ENCODE results near the gene COG5. TPM values are rescaled to one million over a fixed set of nuclear protein-coding genes. Genes with fewer than 3 reads are reported as not detected.

Gene COG5
- total and polyA plus RNA-seq, 9 of the 15 experiments (the other 6 are each of a cell fraction or from before 2014, with no cell fraction given) = 15.3 to 75.1 (median 56.4) TPM

GRCh38 chr7:107237451-107237850 is 326.3 kb downstream of the COG5 start:
- no TSS peak for BruUV-seq (replicated peaks)
- POLR2A ChIA-PET = no interaction called here
- H3K27me3 ChIP-seq (ENCODE audit: control insufficient read depth in 2 of 2, insufficient read depth in 2 of 2, low read length in 2 of 2) = no peaks in the 10 kb centered on the region
- H3K79me2 ChIP-seq (ENCODE audit: control insufficient read depth, insufficient read depth, low read length) = no peaks in the 10 kb centered on the region
- H3K9me3 ChIP-seq (replicated peaks; ENCODE audit: control insufficient read depth, insufficient read depth, low read depth, low read length) = no peaks in the 10 kb centered on the region
- H3K4me2 ChIP-seq (ENCODE audit: insufficient read depth, low read length) = no peak overlapping the region
- CTCF ChIA-PET (ENCODE audit: low intra/inter-chr PET ratio) = no interaction called here
- FAIRE-seq (no peak), ATAC-seq (no peak; the same call in 2 of the 3 replicates), DNase-seq (ENCODE audit: extremely low read depth in 1 of 4, low spot score in 3 of 4) (no peak)
- no peak overlapping the region for H2AFZ ChIP-seq (ENCODE audit: low read depth, low read length)
- H3K9me1 ChIP-seq (ENCODE audit: control insufficient read depth, insufficient read depth, low read length) = no peaks in the 10 kb centered on the region
- in situ Hi-C loops (cut with MboI) = no loop called here
- 66% methylated on average over 4 of the region's 4 CpGs for WGBS (ENCODE audit: insufficient coverage, low coverage, missing lambda C conversion rate)
- H3K4me3 ChIP-seq = no peak overlapping the region
- 0 out of 3 replicates have a peak, but pooled peaks cover 3% of the 10 kb centered on the region for H3K36me3 ChIP-seq (ENCODE audit: control insufficient read depth, insufficient read depth, low read length)
- H4K20me1 ChIP-seq (replicated peaks; ENCODE audit: control insufficient read depth, insufficient read depth, low read length) = no peaks in the 10 kb centered on the region
- H3K9ac ChIP-seq (ENCODE audit: insufficient read depth in 1 of 2, low read depth in 2 of 2, low read length in 2 of 2) = no peak overlapping the region
- intact Hi-C loops (cut with micrococcal nuclease) = no loop called here
- H3K4me1 ChIP-seq (replicated peaks in 1 of 2; ENCODE audit: control insufficient read depth in 2 of 2, insufficient read depth in 2 of 2, low read length in 2 of 2) = no peaks in the 10 kb centered on the region; a peak in 2 of 5 replicates
- no peak overlapping the region for H3K27ac ChIP-seq (ENCODE audit: extremely low read depth, low read depth, low read length)
- no peak for TF ChIP-seq L3MBTL2 (IDR thresholded peaks at IDR 0.05)
- TF ChIP-seq MYNN (IDR thresholded peaks at IDR 0.05) = no peak
- TF ChIP-seq MYNN (CRISPR knock-in tag; IDR thresholded peaks at IDR 0.05) = no peak
- no peak for TF ChIP-seq CBX1 (IDR thresholded peaks at IDR 0.05; ENCODE audit: low read depth)
- TF ChIP-seq PHF21A (IDR thresholded peaks at IDR 0.05; ENCODE audit: borderline replicate concordance, low read depth) = no peak
- no peak for TF ChIP-seq POLR3G (IDR thresholded peaks at IDR 0.05; ENCODE audit: extremely low read depth, insufficient read length, insufficient replicate concordance)
- no peak for TF ChIP-seq STAT5A (IDR thresholded peaks at IDR 0.05; ENCODE audit: borderline replicate concordance, low read length)
- TF ChIP-seq, protein P1, sequence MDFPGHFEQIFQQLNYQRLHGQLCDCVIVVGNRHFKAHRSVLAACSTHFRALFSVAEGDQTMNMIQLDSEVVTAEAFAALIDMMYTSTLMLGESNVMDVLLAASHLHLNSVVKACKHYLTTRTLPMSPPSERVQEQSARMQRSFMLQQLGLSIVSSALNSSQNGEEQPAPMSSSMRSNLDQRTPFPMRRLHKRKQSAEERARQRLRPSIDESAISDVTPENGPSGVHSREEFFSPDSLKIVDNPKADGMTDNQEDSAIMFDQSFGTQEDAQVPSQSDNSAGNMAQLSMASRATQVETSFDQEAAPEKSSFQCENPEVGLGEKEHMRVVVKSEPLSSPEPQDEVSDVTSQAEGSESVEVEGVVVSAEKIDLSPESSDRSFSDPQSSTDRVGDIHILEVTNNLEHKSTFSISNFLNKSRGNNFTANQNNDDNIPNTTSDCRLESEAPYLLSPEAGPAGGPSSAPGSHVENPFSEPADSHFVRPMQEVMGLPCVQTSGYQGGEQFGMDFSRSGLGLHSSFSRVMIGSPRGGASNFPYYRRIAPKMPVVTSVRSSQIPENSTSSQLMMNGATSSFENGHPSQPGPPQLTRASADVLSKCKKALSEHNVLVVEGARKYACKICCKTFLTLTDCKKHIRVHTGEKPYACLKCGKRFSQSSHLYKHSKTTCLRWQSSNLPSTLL (IDR thresholded peaks at IDR 0.05) = no peak
- TF ChIP-seq FOXM1 (IDR thresholded peaks at IDR 0.05; ENCODE audit: low read depth) = no peak
- TF ChIP-seq FOXM1 (CRISPR knock-in tag; IDR thresholded peaks at IDR 0.05; ENCODE audit: low read depth) = no peak
- no peak for TF ChIP-seq ZEB2 (IDR thresholded peaks at IDR 0.05)
- TF ChIP-seq FOXP4 (CRISPR knock-in tag; IDR thresholded peaks at IDR 0.05; ENCODE audit: borderline replicate concordance) = no peak
- TF ChIP-seq, protein P2, sequence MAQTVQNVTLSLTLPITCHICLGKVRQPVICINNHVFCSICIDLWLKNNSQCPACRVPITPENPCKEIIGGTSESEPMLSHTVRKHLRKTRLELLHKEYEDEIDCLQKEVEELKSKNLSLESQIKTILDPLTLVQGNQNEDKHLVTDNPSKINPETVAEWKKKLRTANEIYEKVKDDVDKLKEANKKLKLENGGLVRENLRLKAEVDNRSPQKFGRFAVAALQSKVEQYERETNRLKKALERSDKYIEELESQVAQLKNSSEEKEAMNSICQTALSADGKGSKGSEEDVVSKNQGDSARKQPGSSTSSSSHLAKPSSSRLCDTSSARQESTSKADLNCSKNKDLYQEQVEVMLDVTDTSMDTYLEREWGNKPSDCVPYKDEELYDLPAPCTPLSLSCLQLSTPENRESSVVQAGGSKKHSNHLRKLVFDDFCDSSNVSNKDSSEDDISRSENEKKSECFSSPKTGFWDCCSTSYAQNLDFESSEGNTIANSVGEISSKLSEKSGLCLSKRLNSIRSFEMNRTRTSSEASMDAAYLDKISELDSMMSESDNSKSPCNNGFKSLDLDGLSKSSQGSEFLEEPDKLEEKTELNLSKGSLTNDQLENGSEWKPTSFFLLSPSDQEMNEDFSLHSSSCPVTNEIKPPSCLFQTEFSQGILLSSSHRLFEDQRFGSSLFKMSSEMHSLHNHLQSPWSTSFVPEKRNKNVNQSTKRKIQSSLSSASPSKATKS (CRISPR knock-in tag; IDR thresholded peaks at IDR 0.05) = no peak
- TF ChIP-seq, protein P3, sequence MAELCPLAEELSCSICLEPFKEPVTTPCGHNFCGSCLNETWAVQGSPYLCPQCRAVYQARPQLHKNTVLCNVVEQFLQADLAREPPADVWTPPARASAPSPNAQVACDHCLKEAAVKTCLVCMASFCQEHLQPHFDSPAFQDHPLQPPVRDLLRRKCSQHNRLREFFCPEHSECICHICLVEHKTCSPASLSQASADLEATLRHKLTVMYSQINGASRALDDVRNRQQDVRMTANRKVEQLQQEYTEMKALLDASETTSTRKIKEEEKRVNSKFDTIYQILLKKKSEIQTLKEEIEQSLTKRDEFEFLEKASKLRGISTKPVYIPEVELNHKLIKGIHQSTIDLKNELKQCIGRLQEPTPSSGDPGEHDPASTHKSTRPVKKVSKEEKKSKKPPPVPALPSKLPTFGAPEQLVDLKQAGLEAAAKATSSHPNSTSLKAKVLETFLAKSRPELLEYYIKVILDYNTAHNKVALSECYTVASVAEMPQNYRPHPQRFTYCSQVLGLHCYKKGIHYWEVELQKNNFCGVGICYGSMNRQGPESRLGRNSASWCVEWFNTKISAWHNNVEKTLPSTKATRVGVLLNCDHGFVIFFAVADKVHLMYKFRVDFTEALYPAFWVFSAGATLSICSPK (IDR thresholded peaks at IDR 0.05; ENCODE audit: borderline replicate concordance) = no peak
- TF ChIP-seq, protein P4, sequence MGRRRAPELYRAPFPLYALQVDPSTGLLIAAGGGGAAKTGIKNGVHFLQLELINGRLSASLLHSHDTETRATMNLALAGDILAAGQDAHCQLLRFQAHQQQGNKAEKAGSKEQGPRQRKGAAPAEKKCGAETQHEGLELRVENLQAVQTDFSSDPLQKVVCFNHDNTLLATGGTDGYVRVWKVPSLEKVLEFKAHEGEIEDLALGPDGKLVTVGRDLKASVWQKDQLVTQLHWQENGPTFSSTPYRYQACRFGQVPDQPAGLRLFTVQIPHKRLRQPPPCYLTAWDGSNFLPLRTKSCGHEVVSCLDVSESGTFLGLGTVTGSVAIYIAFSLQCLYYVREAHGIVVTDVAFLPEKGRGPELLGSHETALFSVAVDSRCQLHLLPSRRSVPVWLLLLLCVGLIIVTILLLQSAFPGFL (CRISPR knock-in tag; IDR thresholded peaks at IDR 0.05) = no peak
